HEK293 (cell line): Measurements from ENCODE around the gene PFN1.

ENCODE experiments used
- CTCF ChIA-PET: fragments of 350-600 bp; formaldehyde crosslinking; extraction: SDS; loops from one replicate; lab custom pipeline; 2021; ENCODE audit warnings: antibody characterized with exemption; lab: Yijun Ruan, JAX
- POLR2A ChIA-PET: fragments of 300-600 bp; formaldehyde crosslinking; extraction: SDS; loops from one replicate; lab custom pipeline; 2020; ENCODE audit warnings: antibody characterized with exemption, inconsistent platforms; lab: Yijun Ruan, JAX
- H3K27ac ChIP-seq: fragments of 200-500 bp; sonication (Bioruptor generic); 2 replicates; pipeline ENCODE4 v1.5.1; 2014; ENCODE audit warnings: low read depth, low read length, control low read depth, inconsistent platforms; ENCODE audit errors: extremely low read depth
- H3K36me3 ChIP-seq, 2 experiments: fragments of 200-500 bp in 1 of 2; sonication (Bioruptor generic) in 1 of 2; 1 replicate in 1 of 2; 2 replicates in 1 of 2; pipeline ENCODE4 v1.5.1; 2014 to 2017; ENCODE audit warnings: inconsistent platforms in 2 of 2, low read length in 2 of 2; ENCODE audit not compliant: control insufficient read depth in 2 of 2, insufficient read depth in 1 of 2
- H3K4me1 ChIP-seq: fragments of 200-500 bp; sonication (Bioruptor generic); 2 replicates; pipeline ENCODE4 v1.5.1; 2014; ENCODE audit warnings: mild to moderate bottlenecking, low read length, inconsistent platforms; ENCODE audit not compliant: control insufficient read depth, insufficient read depth
- H3K4me3 ChIP-seq: 2 replicates; pipeline ENCODE4 v1.5.1; 2011; ENCODE audit warnings: low read depth, mild to moderate bottlenecking, control low read depth, low read length, moderate library complexity
- H3K9me3 ChIP-seq: fragments of 200-500 bp; sonication (Bioruptor generic); 2 replicates; pipeline ENCODE4 v1.5.1; 2014; ENCODE audit warnings: low read depth, low read length, inconsistent platforms; ENCODE audit not compliant: control insufficient read depth, insufficient read depth
- BCL11A ChIP-seq: fragments of 450-650 bp; formaldehyde crosslinking; IDR thresholded peaks from 2 replicates; pipeline ENCODE4 v1.5.1; 2016; ENCODE audit warnings: low read depth, missing biosample characterization, missing genetic modification characterization
- GLIS2 ChIP-seq: fragments of 450-650 bp; formaldehyde crosslinking; IDR thresholded peaks from 2 replicates; pipeline ENCODE4 v1.5.1; 2016; ENCODE audit warnings: missing biosample characterization, missing genetic modification characterization
- IKZF3 ChIP-seq: fragments of 450-650 bp; IDR thresholded peaks from 2 replicates; pipeline ENCODE4 v1.5.0; 2018; ENCODE audit warnings: missing biosample characterization, mild to moderate bottlenecking, missing genetic modification characterization, moderate library complexity
- KLF8 ChIP-seq: fragments of 450-650 bp; formaldehyde crosslinking; IDR thresholded peaks from 2 replicates; pipeline ENCODE4 v1.5.1; 2016; ENCODE audit warnings: missing biosample characterization, missing genetic modification characterization
- PATZ1 ChIP-seq: fragments of 450-650 bp; formaldehyde crosslinking; IDR thresholded peaks from 2 replicates; pipeline ENCODE4 v1.5.1; 2016; ENCODE audit warnings: missing biosample characterization, missing genetic modification characterization
- PBX3 ChIP-seq: sonication (generic); formaldehyde crosslinking; IDR thresholded peaks from 2 replicates; pipeline ENCODE4 v1.8.1; 2022; ENCODE audit warnings: mild to moderate bottlenecking, moderate library complexity, missing genetic modification reagents
- SP2 ChIP-seq: fragments of 450-650 bp; formaldehyde crosslinking; IDR thresholded peaks from 2 replicates; pipeline ENCODE4 v1.5.1; 2016; ENCODE audit warnings: missing biosample characterization, missing genetic modification characterization
- WT1 ChIP-seq: fragments of 450-650 bp; formaldehyde crosslinking; IDR thresholded peaks from 2 replicates; pipeline ENCODE4 v1.5.1; 2016; ENCODE audit warnings: missing biosample characterization, missing genetic modification characterization
- ZBTB10 ChIP-seq: fragments of 450-650 bp; formaldehyde crosslinking; IDR thresholded peaks from 2 replicates; pipeline ENCODE4 v1.5.1; 2016; ENCODE audit warnings: missing biosample characterization, missing genetic modification characterization
- ZBTB17 ChIP-seq: fragments of 450-650 bp; formaldehyde crosslinking; IDR thresholded peaks from 2 replicates; pipeline ENCODE4 v1.5.1; 2016; ENCODE audit warnings: missing biosample characterization, missing genetic modification characterization
- ZEB2 ChIP-seq: fragments of 450-650 bp; formaldehyde crosslinking; IDR thresholded peaks from 2 replicates; pipeline ENCODE4 v1.5.1; 2016; ENCODE audit warnings: missing biosample characterization, missing genetic modification characterization
- ZNF148 ChIP-seq: fragments of 450-650 bp; formaldehyde crosslinking; IDR thresholded peaks from 2 replicates; pipeline ENCODE4 v1.5.0; 2017; ENCODE audit warnings: missing biosample characterization, missing genetic modification characterization, borderline replicate concordance
- ZNF184 ChIP-seq: fragments of 450-650 bp; IDR thresholded peaks from 2 replicates; pipeline ENCODE4 v1.5.1; 2018; ENCODE audit warnings: missing biosample characterization, mild to moderate bottlenecking, missing genetic modification characterization
- ZNF292 ChIP-seq: fragments of 450-650 bp; formaldehyde crosslinking; IDR thresholded peaks from 2 replicates; pipeline ENCODE4 v1.5.1; 2016; ENCODE audit warnings: low read depth, missing biosample characterization, missing genetic modification characterization, borderline replicate concordance
- ZNF302 ChIP-seq: fragments of 450-650 bp; formaldehyde crosslinking; IDR thresholded peaks from 2 replicates; pipeline ENCODE4 v1.5.1; 2016; ENCODE audit warnings: missing biosample characterization, missing genetic modification characterization, low read depth
- ZNF335 ChIP-seq: fragments of 450-650 bp; formaldehyde crosslinking; conservative IDR thresholded peaks from 2 replicates; pipeline ENCODE4 v1.5.1; 2016; ENCODE audit warnings: missing biosample characterization, missing genetic modification characterization
- ZNF341 ChIP-seq: fragments of 450-650 bp; formaldehyde crosslinking; IDR thresholded peaks from 2 replicates; pipeline ENCODE4; 2016; ENCODE audit warnings: low read depth, missing biosample characterization, missing genetic modification characterization
- ZNF362 ChIP-seq: fragments of 450-650 bp; formaldehyde crosslinking; IDR thresholded peaks from 2 replicates; pipeline ENCODE4 v1.5.1; 2016; ENCODE audit warnings: missing biosample characterization, missing genetic modification characterization
- ZNF404 ChIP-seq: fragments of 450-650 bp; formaldehyde crosslinking; IDR thresholded peaks from 2 replicates; pipeline ENCODE4 v1.5.1; 2017; ENCODE audit warnings: missing biosample characterization, missing genetic modification characterization
- ZNF561 ChIP-seq: fragments of 450-650 bp; IDR thresholded peaks from 2 replicates; pipeline ENCODE4 v1.5.1; 2018; ENCODE audit warnings: missing biosample characterization, missing genetic modification characterization, borderline replicate concordance
- ZNF645 ChIP-seq: fragments of 450-650 bp; formaldehyde crosslinking; IDR thresholded peaks from 2 replicates; pipeline ENCODE4; 2016; ENCODE audit warnings: missing biosample characterization, missing genetic modification characterization
- ZNF792 ChIP-seq: fragments of 450-650 bp; formaldehyde crosslinking; IDR thresholded peaks from 2 replicates; pipeline ENCODE4 v1.5.1; 2016; ENCODE audit warnings: missing biosample characterization, missing genetic modification characterization

PFN1 gene

GRCh38 chr17:4949321-4950074, 1.2 kb upstream of the PFN1 start (continued):
- no peak; the same call in 1 of the 2 replicates for TF ChIP-seq ZNF148 (tag by site-specific recombination)
- no peak for TF ChIP-seq ZNF645 (tag by site-specific recombination)
- no peak for TF ChIP-seq ZNF292 (tag by site-specific recombination)
- peak; percentile 88 for TF ChIP-seq ZBTB10 (tag by site-specific recombination)
- TF ChIP-seq ZNF302 (tag by site-specific recombination), result no peak
- TF ChIP-seq ZNF792 (tag by site-specific recombination), result peak; percentile 46; the same call in 1 of the 2 replicates
- TF ChIP-seq ZEB2 (tag by site-specific recombination), result peak; percentile 25; the same call in 1 of the 2 replicates
- TF ChIP-seq KLF8 (tag by site-specific recombination), result 0 out of 2 replicates have a peak, but pooled peaks have one; percentile 95
- TF ChIP-seq ZNF404 (tag by site-specific recombination), result no peak
- peak; percentile 43 for TF ChIP-seq SP2 (tag by site-specific recombination)

- Histone ChIP-seq H3K36me3 (peaks cover 16 to 34% of the 10 kb centered on the region in 2 experiments), H3K9me3 (no peaks in the 10 kb centered on the region), H3K4me3 (peak overlapping the region; percentile 97), H3K27ac (peak overlapping the region; percentile 99), H3K4me1 (peaks cover 21% of the 10 kb centered on the region)
- ChIA-PET CTCF (interaction anchor here (1.2 kb wide), 1 partner anchor 9 kb away, joined by 3 read pairs; the partner anchor contains the start of genes RNF167 and SLC25A11), POLR2A (interaction anchor here (1.0 to 17.9 kb wide), 11 partner anchors 9 to 239 kb away, joined by 3 to 358 read pairs (median 7); partner anchors contain the start of genes CAMTA2, INCA1, KIF1C and PLD2)
- TF ChIP-seq PBX3, result peak; percentile 26; the same call in 1 of the 2 replicates
- TF ChIP-seq ZNF362 (tag by site-specific recombination), result no peak
- TF ChIP-seq SP2 (tag by site-specific recombination), result peak; percentile 46
- peak; percentile 67 for TF ChIP-seq ZNF341 (tag by site-specific recombination)
- TF ChIP-seq ZNF561 (tag by site-specific recombination), result 0 out of 2 replicates have a peak, but pooled peaks have one; percentile 18
- peak; percentile 43; the same call in 1 of the 2 replicates for TF ChIP-seq GLIS2 (tag by site-specific recombination)
- 0 out of 2 replicates have a peak, but pooled peaks have one; percentile 5 for TF ChIP-seq ZBTB17 (tag by site-specific recombination)
- 0 out of 2 replicates have a peak, but pooled peaks have one; percentile 52 for TF ChIP-seq BCL11A (tag by site-specific recombination)
- no peak for TF ChIP-seq WT1 (tag by site-specific recombination)
- 0 out of 2 replicates have a peak, but pooled peaks have one; percentile 84 for TF ChIP-seq IKZF3 (tag by site-specific recombination)
- TF ChIP-seq ZNF184 (tag by site-specific recombination), result no peak
- TF ChIP-seq ZNF335 (tag by site-specific recombination), result peak; percentile 64; the same call in 1 of the 2 replicates
- peak; percentile 12; the same call in 1 of the 2 replicates for TF ChIP-seq PATZ1 (tag by site-specific recombination)
These were observed 596 bp upstream of the PFN1 start for GRCh38 chr17:4948931-4949320.
